ENCODE measurements around the gene ANXA7.

The ANXA7 gene

GRCh38 chr10:73413528-73414229 lies at the start of gene ANXA7:
ANXA7 (minus strand) TSS chr10:73414058; CDS start chr10:73400856, 13,202 bp downstream.
- peak within 1 kb of the TSS; percentile 94 to 99 for H3K4me3 ChIP-seq (ENCODE audit: low read depth in 1 of 2, low read length in 1 of 2)

GRCh38 chr10:73460897-73461296 lies 47.0 kb upstream of the ANXA7 start:
- no peak for TF ChIP-seq CTCF (IDR thresholded peaks at IDR 0.05)
- no peaks in the 10 kb centered on the region for H3K27me3 ChIP-seq
- H3K36me3 ChIP-seq = peaks cover 49% of the 10 kb centered on the region
- H3K9me3 ChIP-seq = no peaks in the 10 kb centered on the region
- no peak overlapping the region for H3K27ac ChIP-seq
- H3K4me1 ChIP-seq (ENCODE audit: control insufficient read depth in 1 of 2, insufficient read depth in 1 of 2, low read depth in 1 of 2, low read length in 1 of 2) = no peaks in the 10 kb centered on the region
- no peak overlapping the region for H3K4me3 ChIP-seq (ENCODE audit: low read depth in 1 of 2, low read length in 1 of 2)

More at GRCh38 chr10:73413528-73414229, at the start of gene ANXA7:
- Histone ChIP-seq H3K27ac (peak within 1 kb of the TSS; percentile 96), H3K27me3 (peaks cover 7% of the 10 kb centered on the region), H3K36me3 (no peaks in the 10 kb centered on the region), H3K9me3 (no peaks in the 10 kb centered on the region), H3K4me1 (ENCODE audit: control insufficient read depth in 1 of 2, insufficient read depth in 1 of 2, low read depth in 1 of 2, low read length in 1 of 2) (peaks cover 17 to 22% of the 10 kb centered on the region in 2 experiments)
- peak; percentile 63 for TF ChIP-seq CTCF (IDR thresholded peaks at IDR 0.05)

- Histone ChIP-seq H3K27ac (no peak overlapping the region), H3K27me3 (no peaks in the 10 kb centered on the region), H3K9me3 (no peaks in the 10 kb centered on the region), H3K4me3 (ENCODE audit: low read depth in 1 of 2, low read length in 1 of 2) (no peak overlapping the region), H3K36me3 (peaks cover 38% of the 10 kb centered on the region), H3K4me1 (ENCODE audit: control insufficient read depth in 1 of 2, insufficient read depth in 1 of 2, low read depth in 1 of 2, low read length in 1 of 2) (no peaks in the 10 kb centered on the region)
- TF ChIP-seq CTCF (IDR thresholded peaks at IDR 0.05) = no peak
Measured at GRCh38 chr10:73459683-73460314, 45.9 kb upstream of the ANXA7 start.

GRCh38 chr10:73456187-73456890 lies 42.5 kb upstream of the ANXA7 start:
- Histone ChIP-seq H3K9me3 (no peaks in the 10 kb centered on the region), H3K27me3 (no peaks in the 10 kb centered on the region), H3K27ac (no peak overlapping the region), H3K4me3 (ENCODE audit: low read depth in 1 of 2, low read length in 1 of 2) (no peak overlapping the region), H3K4me1 (ENCODE audit: control insufficient read depth in 1 of 2, insufficient read depth in 1 of 2, low read depth in 1 of 2, low read length in 1 of 2) (no peaks in the 10 kb centered on the region), H3K36me3 (peaks cover 30% of the 10 kb centered on the region)
- no peak for TF ChIP-seq CTCF (IDR thresholded peaks at IDR 0.05)

- no peak for TF ChIP-seq CTCF (IDR thresholded peaks at IDR 0.05)
Measured at GRCh38 chr10:73449113-73449512, 35.3 kb upstream of the ANXA7 start.

More at GRCh38 chr10:73449113-73449512, 35.3 kb upstream of the ANXA7 start:
- Histone ChIP-seq H3K27me3 (no peaks in the 10 kb centered on the region), H3K4me1 (ENCODE audit: control insufficient read depth in 1 of 2, insufficient read depth in 1 of 2, low read depth in 1 of 2, low read length in 1 of 2) (no peaks in the 10 kb centered on the region), H3K36me3 (peaks cover 40% of the 10 kb centered on the region), H3K9me3 (no peaks in the 10 kb centered on the region), H3K4me3 (ENCODE audit: low read depth in 1 of 2, low read length in 1 of 2) (no peak overlapping the region), H3K27ac (no peak overlapping the region)
